ENCODE measurements around the gene CASP6.

The CASP6 gene

DNA sequence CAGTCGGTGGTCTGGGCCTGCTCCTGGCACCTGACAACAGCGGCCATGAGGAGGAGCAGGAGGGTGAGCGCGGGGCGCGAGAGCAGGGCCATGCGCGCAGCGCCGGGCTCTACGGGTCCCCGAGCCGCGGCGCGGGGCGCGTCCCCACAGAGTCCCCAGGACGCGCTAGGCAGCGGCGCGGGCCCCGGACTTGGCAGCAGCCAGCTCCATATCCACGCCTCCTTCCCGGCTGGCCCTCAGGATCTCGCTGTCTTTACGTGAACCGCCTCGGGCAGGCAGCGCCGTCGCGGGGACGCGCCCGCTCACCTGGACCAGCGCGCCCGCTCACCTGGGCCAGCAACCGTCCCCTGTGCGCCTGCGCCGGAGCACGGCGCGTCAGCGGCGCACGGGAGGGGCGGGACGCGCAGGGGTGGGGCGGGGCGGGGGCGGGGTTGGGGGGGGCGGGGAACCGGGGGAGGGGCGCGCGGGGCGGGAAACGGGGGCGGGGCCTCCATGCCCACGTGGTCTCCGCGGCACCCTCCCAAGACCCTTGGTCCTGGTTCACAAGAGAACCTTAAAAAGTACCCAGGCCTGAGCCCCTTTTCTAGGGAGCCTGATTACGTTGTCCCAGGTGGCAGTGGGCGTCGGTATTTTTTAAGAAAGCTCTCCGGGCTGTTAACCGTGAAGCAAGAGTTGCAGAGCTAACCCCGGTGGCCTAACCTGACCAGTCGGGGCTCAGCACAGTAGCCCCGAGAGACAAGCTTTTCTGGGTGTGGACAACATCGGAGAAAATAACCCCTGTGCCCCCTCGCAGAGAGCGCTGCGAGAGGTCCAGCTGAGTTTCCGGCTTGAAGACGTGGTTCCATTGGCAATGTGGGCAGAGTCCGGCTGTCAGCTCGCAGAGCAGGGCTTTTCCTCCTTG is 26.7 kb upstream of the CASP6 start, which contains the start of gene PLA2G12A:
PLA2G12A (minus strand) TSS at position 353 of the 901 bp plus-strand sequence; CDS start at position 92, 261 bp downstream.
- H3K27ac ChIP-seq, result peak within 1 kb of the TSS; percentile 85
- TF ChIP-seq, protein P1, sequence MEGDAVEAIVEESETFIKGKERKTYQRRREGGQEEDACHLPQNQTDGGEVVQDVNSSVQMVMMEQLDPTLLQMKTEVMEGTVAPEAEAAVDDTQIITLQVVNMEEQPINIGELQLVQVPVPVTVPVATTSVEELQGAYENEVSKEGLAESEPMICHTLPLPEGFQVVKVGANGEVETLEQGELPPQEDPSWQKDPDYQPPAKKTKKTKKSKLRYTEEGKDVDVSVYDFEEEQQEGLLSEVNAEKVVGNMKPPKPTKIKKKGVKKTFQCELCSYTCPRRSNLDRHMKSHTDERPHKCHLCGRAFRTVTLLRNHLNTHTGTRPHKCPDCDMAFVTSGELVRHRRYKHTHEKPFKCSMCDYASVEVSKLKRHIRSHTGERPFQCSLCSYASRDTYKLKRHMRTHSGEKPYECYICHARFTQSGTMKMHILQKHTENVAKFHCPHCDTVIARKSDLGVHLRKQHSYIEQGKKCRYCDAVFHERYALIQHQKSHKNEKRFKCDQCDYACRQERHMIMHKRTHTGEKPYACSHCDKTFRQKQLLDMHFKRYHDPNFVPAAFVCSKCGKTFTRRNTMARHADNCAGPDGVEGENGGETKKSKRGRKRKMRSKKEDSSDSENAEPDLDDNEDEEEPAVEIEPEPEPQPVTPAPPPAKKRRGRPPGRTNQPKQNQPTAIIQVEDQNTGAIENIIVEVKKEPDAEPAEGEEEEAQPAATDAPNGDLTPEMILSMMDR (conservative IDR thresholded peaks at IDR 0.05), result no peak

DNA sequence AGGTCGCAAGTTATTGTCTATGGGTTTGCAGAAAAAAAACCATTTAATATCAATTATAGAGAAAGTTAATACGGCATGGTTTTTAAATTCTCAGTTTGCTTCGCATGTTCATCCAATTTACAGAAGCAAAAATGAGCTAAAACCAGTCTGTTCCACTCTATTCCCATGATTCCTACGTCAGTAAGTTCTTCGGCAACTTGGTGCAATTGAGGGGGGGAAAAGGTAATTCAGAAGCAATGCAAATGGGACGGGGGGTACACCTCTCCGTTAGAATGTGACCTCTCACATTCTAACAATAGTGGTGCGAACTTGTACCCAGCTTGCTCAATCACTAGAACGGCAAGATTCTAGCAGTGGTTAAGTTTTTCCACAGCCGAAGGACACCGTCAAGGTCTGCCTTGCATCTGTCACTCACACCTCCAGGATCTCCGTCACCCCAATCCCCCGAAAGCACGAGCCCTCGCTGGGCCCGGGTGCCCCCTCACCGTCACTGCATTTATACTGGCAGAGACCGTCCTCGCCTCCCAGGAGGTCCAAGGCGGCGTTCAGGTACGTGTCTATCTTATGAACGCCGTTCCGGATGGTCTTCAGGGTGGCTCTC is 26.0 kb upstream of the CASP6 start:
- H3K27ac ChIP-seq, result peak overlapping the region; percentile 85
- TF ChIP-seq, protein P1 (conservative IDR thresholded peaks at IDR 0.05), result no peak

DNA sequence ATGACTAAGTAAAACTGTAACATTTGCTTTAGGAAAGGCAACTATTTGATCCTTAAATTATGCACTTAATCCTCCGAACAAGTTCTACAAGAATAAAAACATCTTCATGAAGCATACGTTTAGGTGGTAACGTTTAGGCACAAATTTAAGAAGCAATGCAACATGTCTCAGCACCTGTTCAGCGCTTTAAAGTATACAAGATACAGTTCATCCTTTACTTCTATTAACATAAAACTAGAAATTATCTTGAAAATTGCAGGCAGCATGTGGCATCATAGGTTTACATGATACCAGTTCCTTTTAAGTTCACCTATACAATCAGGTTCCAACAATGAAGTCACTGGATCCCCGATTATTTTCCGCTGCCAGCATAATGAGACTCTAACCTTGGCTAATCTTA is 25.1 kb upstream of the CASP6 start:
- peak overlapping the region; percentile 85 for H3K27ac ChIP-seq
- TF ChIP-seq, protein P1 (conservative IDR thresholded peaks at IDR 0.05), result no peak

DNA sequence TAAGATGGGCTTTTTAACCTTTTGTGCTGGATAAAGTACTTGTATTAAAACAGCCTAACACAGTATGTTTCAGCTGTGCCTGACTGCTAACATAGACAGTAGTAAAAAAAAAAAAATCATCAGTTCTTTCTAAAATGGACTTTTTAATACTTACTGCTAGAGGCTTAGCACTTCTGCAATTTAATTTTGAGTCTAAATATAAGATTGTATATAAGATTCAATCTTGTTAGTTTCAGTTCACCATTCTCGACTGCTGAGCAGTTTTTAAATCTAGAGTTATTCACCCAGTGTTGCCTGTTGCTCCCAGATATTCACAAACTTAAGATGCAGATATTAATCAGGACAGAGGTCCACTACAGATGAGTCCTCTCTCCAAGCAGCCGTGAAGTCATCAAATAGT is 19.9 kb upstream of the CASP6 start:
- no peak overlapping the region for H3K27ac ChIP-seq
- TF ChIP-seq, protein P1 (conservative IDR thresholded peaks at IDR 0.05), result no peak

DNA sequence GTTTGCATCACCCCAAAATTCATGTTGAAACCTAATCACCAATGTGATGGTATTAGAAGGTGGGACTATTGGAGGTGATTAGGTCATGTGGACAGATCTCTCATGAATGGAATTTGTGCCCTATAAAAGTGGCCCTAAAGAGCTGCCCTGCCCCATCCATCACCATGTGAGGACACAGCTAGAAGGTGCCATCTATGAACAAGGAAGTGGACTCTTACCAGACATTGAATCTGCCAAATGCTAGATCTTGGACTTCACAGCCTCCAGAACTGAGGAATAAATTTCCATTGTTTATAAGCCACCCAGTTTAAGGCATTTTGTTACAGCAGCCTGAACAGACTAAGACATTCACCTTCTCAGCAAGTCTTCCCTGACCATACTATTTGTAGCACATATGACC is 19.1 kb upstream of the CASP6 start:
- TF ChIP-seq, protein P1 (conservative IDR thresholded peaks at IDR 0.05), result no peak

DNA sequence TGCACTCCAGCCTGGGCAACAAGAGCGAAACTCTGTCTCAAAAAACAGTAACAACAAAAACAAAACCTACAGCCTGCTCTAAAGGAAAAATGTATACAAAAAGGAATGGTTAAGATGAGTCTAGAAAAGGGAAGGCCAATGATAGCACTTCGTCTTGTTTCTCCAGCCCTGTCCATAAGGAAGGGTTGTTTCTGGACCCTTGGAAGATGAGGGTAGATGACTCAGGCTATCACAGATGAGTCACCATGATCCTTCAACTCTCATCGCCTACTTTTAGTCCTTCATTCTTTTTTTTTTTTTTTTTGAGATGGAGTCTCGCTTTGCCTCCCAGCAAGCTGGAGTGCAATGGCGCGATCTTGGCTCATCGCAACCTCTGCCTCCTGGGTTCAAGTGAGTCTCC is 17.8 kb upstream of the CASP6 start:
- TF ChIP-seq, protein P1 (conservative IDR thresholded peaks at IDR 0.05), result no peak
- H3K27ac ChIP-seq, result no peak overlapping the region

More for the DNA sequence above, 19.1 kb upstream of the CASP6 start:
- no peak overlapping the region for H3K27ac ChIP-seq

DNA sequence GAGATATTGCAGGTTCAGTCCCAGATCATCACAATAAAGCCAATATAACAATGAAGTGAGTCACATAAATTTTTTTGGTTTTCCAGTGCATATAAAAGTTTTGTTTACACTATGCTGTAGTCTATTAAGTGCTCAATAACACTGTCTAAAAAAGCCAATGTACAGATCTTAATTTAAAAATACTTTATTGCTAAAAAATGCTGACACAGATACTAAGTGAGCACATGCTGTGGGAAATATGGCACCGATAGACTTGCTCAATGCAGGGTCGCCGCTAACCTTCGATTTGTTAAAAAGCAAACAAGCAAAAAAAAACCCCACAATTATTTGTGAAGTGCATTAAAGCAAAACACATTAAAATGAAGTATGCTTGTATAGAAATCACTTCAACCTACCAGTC is 16.4 kb upstream of the CASP6 start:
- H3K27ac ChIP-seq, result no peak overlapping the region
- TF ChIP-seq, protein P1 (conservative IDR thresholded peaks at IDR 0.05), result no peak
